HG03139 (cell line): ENCODE data around the gene WDR83.
A peak's percentile ranks its signal among the peaks of the same experiment; 100 is the strongest.
"Not testable (repeated sequence)": the region's sequence is repeated elsewhere in the genome, so short reads cannot be mapped to it uniquely, and the experiment has no call there.

Source experiments
- ATAC-seq: cut with Tn5 transposase; IDR thresholded peaks from one replicate; pipeline ENCODE4 v1.9.1; 2021; ENCODE audit not compliant: unreplicated experiment

The WDR83 gene

GRCh38 chr19:12681074-12681987, 14.7 kb downstream of the WDR83 start, which contains the start of gene DHPS:
DHPS (minus strand) TSS chr19:12681880; CDS start chr19:12681766, 114 bp downstream.
- peak; percentile 58 for ATAC-seq

GRCh38 chr19:12685831-12686230, 19.2 kb downstream of the WDR83 start:
- no peak for ATAC-seq

- no peak for ATAC-seq
Observed at GRCh38 chr19:12687496-12688196, 21.0 kb downstream of the WDR83 start, which contains the start of gene GNG14. GNG14 (plus strand) TSS chr19:12687998; CDS start chr19:12688049, 51 bp downstream.

GRCh38 chr19:12689012-12689411, 22.4 kb downstream of the WDR83 start:
- ATAC-seq = no peak

- ATAC-seq = no peak
Observed at GRCh38 chr19:12689581-12690216, 23.1 kb downstream of the WDR83 start.

GRCh38 chr19:12692960-12693359, 26.4 kb downstream of the WDR83 start:
- ATAC-seq = no peak

GRCh38 chr19:12694641-12695040, 28.0 kb downstream of the WDR83 start:
- ATAC-seq = no peak

GRCh38 chr19:12695096-12695495, 28.5 kb downstream of the WDR83 start:
- no peak for ATAC-seq

GRCh38 chr19:12695514-12695913, 28.9 kb downstream of the WDR83 start:
- ATAC-seq = no peak

- ATAC-seq = no peak
Observed at GRCh38 chr19:12695997-12696365, 29.4 kb downstream of the WDR83 start.

- ATAC-seq = peak; percentile 62
Observed at GRCh38 chr19:12696366-12697335, 30.0 kb downstream of the WDR83 start, which contains the start of gene FBXW9. FBXW9 (minus strand) TSS chr19:12696631; CDS start chr19:12696581, 50 bp downstream.

- ATAC-seq = not testable (repeated sequence)
Observed at GRCh38 chr19:12697425-12697824, 30.8 kb downstream of the WDR83 start.

- no peak for ATAC-seq
Observed at GRCh38 chr19:12698138-12698537, 31.5 kb downstream of the WDR83 start.

GRCh38 chr19:12701596-12702282, 35.1 kb downstream of the WDR83 start:
- ATAC-seq = no peak

- no peak for ATAC-seq
Observed at GRCh38 chr19:12703046-12703445, 36.4 kb downstream of the WDR83 start.

GRCh38 chr19:12705169-12705568, 38.6 kb downstream of the WDR83 start:
- no peak for ATAC-seq

- ATAC-seq = no peak
Observed at GRCh38 chr19:12705654-12706331, 39.2 kb downstream of the WDR83 start.

GRCh38 chr19:12706332-12706718, 39.7 kb downstream of the WDR83 start:
- no peak for ATAC-seq

- ATAC-seq = no peak
Observed at GRCh38 chr19:12708641-12709040, 42.0 kb downstream of the WDR83 start.
